Activated T-helper 1 cell treated with anti-CD3 and anti-CD28 coated beads, Interleukin-12 subunit alpha, Interleukin-12 subunit beta, Interleukin-2, Interleukin-4 antibody, amounts not matched to agents 30 ng/mL and 10 ng/mL and 1 ng/mL, durations not matched to agents 14 hours and 24 hours and 36 hours (primary cell): Measurements from ENCODE around the gene TRIM43B. TPM values are rescaled to one million over a fixed set of nuclear protein-coding genes. Genes with fewer than 3 reads are reported as not detected.
"Not testable (repeated sequence)": the region's sequence is repeated elsewhere in the genome, so short reads cannot be mapped to it uniquely, and the experiment has no call there.

Experiments used
- DNase-seq: peaks from one replicate; pipeline ENCODE4 v3.0.0; 2021; ENCODE audit warnings: low spot score
- H3K27ac Mint-ChIP-seq: one replicate; pipeline ENCODE4 v1.8.0; 2021; ENCODE audit warnings: mild to moderate bottlenecking, mixed read lengths
- H3K27me3 Mint-ChIP-seq: one replicate; pipeline ENCODE4 v1.8.0; 2022; ENCODE audit warnings: mild to moderate bottlenecking, moderate library complexity, mixed read lengths; ENCODE audit not compliant: insufficient read depth
- H3K36me3 Mint-ChIP-seq: one replicate; pipeline ENCODE4 v1.8.0; 2021; ENCODE audit warnings: low read depth, mixed read lengths
- H3K4me1 Mint-ChIP-seq: one replicate; pipeline ENCODE4 v1.8.0; 2021; ENCODE audit warnings: low read depth, mixed read lengths
- H3K4me3 Mint-ChIP-seq: one replicate; pipeline ENCODE4 v1.8.0; 2021; ENCODE audit warnings: mild to moderate bottlenecking, moderate library complexity, mixed read lengths
- H3K9me3 Mint-ChIP-seq: one replicate; pipeline ENCODE4 v1.8.0; 2021; ENCODE audit warnings: mixed read lengths
- intact Hi-C: fragments of 100-400 bp; cut with micrococcal nuclease; formaldehyde crosslinking; loops from one replicate; pipeline ENCODE4 v1.15.1; 2024
- total RNA-seq: library from RNA; stranded (reverse); gene quantifications from 2 replicates; pipeline ENCODE4 v1.2.3, GENCODE V29; 2022

TRIM43B gene
- total RNA-seq, 1 donor from 2014 or later: not detected

DNA sequence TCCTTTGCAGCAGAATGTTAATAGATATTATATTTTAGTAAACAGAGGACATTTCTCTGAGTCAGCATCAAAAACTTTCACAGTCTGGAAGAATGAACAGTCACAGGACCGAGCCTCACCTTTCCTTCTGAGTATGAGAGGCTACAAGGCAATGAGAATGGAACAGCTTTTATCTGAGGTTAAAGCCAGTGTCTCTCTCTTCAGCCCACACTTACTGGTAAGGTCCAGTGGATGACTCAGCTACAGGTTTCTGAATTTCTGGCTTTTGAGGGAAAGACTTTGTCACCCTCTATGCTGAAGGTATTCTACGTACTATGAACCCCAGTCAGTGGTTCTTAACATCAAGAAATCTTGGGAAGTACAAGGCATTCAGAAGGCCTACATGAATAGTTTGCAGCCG lies 9.5 kb downstream of the TRIM43B start:
- H3K4me1 Mint-ChIP-seq, H3K27me3 Mint-ChIP-seq, H3K36me3 Mint-ChIP-seq, H3K27ac Mint-ChIP-seq, H3K9me3 Mint-ChIP-seq, intact Hi-C loops, H3K4me3 Mint-ChIP-seq, DNase-seq: not testable (repeated sequence)

GRCh38 chr2:95467984-95468383 lies 16.6 kb downstream of the TRIM43B start:
- DNase-seq, H3K27ac Mint-ChIP-seq, H3K36me3 Mint-ChIP-seq, H3K27me3 Mint-ChIP-seq, H3K9me3 Mint-ChIP-seq, H3K4me1 Mint-ChIP-seq, H3K4me3 Mint-ChIP-seq, intact Hi-C loops: not testable (repeated sequence)

GRCh38 chr2:95466572-95466971 lies 18.0 kb downstream of the TRIM43B start:
- H3K4me3 Mint-ChIP-seq, H3K27me3 Mint-ChIP-seq, H3K4me1 Mint-ChIP-seq, DNase-seq, H3K36me3 Mint-ChIP-seq, H3K27ac Mint-ChIP-seq, intact Hi-C loops, H3K9me3 Mint-ChIP-seq: not testable (repeated sequence)

- DNase-seq, H3K4me3 Mint-ChIP-seq, H3K27me3 Mint-ChIP-seq, intact Hi-C loops, H3K4me1 Mint-ChIP-seq, H3K9me3 Mint-ChIP-seq, H3K27ac Mint-ChIP-seq, H3K36me3 Mint-ChIP-seq: not testable (repeated sequence)
Measured at GRCh38 chr2:95463292-95463691, 21.3 kb downstream of the TRIM43B start.

DNA sequence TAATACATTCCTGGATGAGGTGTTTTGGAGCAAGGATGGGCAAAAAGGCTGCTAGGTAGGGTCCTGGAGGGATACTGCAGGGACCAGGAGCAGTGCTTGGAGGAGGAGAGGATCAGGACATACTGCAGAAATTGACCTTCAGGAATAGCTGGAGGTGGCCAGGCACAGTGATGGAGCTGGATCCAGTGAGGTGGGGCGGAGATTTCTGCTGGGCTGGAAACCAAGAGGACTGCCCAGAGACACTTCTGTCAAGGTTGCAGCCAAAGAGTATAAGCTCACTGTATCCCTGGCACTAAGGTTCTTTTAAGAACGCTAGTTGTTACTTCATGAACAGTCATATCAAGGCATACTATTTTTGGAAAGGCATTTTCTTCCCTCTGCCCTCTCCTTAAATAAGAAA lies 39.2 kb downstream of the TRIM43B start:
- H3K27ac Mint-ChIP-seq, intact Hi-C loops, H3K9me3 Mint-ChIP-seq, H3K27me3 Mint-ChIP-seq, H3K36me3 Mint-ChIP-seq, H3K4me1 Mint-ChIP-seq, DNase-seq, H3K4me3 Mint-ChIP-seq: not testable (repeated sequence)

- H3K4me3 Mint-ChIP-seq, H3K9me3 Mint-ChIP-seq, H3K27ac Mint-ChIP-seq, H3K36me3 Mint-ChIP-seq, intact Hi-C loops, DNase-seq, H3K4me1 Mint-ChIP-seq, H3K27me3 Mint-ChIP-seq: not testable (repeated sequence)
Measured at GRCh38 chr2:95442474-95443099, 42.0 kb downstream of the TRIM43B start.

- H3K4me3 Mint-ChIP-seq, intact Hi-C loops, H3K9me3 Mint-ChIP-seq, H3K27me3 Mint-ChIP-seq, H3K36me3 Mint-ChIP-seq, H3K4me1 Mint-ChIP-seq, H3K27ac Mint-ChIP-seq, DNase-seq: not testable (repeated sequence)
Measured at GRCh38 chr2:95435872-95436209, 48.7 kb downstream of the TRIM43B start.

DNA sequence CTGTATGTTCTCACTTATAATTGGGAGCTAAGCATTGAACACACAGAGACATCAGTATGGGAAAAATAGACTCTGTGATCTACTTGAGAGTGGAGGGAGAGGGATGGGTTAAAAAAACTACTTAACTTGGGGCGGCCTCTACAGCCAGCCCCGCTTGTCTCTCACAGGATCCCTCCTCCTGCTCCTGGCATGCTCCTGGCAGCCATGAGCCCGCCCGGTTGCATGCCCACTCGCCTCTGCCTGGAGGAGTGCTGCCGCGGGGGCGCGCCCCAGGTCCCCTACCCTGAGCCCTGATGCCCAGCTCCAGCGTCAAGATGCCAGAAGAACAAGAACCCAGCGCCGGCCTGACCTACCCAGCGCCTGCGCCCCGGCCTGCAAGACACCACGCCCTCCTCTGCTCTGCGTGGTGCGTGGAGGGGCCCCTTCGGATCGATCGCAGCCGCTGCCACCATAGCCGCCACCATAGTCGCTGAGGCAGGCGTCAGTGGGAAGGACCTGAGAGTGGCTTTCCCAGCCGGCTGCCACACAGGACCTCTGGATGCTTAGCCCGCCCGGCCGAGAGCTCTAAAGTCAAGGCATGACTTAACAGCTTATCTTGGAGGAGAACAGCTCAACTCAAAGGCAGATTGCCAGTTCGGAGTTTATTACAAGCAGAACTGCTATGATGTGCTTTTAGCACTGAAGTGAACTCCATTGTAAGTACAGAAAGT lies 49.2 kb downstream of the TRIM43B start:
- intact Hi-C loops, H3K4me3 Mint-ChIP-seq, H3K9me3 Mint-ChIP-seq: not testable (repeated sequence)

DNA sequence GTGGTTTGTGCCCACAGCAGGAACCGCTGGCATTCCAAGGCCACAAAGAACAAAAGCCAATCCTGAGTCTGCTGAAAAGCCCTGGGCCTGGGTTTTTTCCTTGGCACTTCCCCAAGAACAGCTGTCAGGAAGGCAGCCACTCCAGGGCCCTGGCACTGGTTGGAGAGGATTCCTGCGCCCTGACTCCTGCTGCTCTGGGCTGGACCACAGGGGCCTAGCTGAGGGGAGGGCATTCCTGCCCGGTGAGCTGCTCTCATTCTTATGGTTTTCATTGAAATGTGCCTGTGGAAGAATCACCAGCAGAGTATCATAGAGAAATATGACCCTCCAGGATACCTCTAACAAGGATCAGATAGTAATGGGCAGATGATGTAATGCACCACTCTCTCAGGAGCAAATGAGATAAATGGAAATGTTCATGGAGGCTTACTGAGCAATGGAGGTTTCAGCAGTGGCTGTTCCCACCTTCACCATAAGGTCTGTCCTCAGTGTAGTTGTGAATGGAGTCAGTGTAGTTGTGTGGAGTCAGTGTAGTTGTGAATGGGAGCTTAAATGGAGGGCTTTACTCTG lies 50.0 kb downstream of the TRIM43B start:
- H3K27ac Mint-ChIP-seq, H3K36me3 Mint-ChIP-seq, H3K4me1 Mint-ChIP-seq, DNase-seq, H3K9me3 Mint-ChIP-seq, H3K4me3 Mint-ChIP-seq, intact Hi-C loops, H3K27me3 Mint-ChIP-seq: not testable (repeated sequence)

More for the DNA sequence above, 49.2 kb downstream of the TRIM43B start:
- DNase-seq, H3K36me3 Mint-ChIP-seq, H3K27ac Mint-ChIP-seq, H3K4me1 Mint-ChIP-seq, H3K27me3 Mint-ChIP-seq: not testable (repeated sequence)

GRCh38 chr2:95433973-95434372 lies 50.6 kb downstream of the TRIM43B start:
- DNase-seq, H3K36me3 Mint-ChIP-seq, H3K4me1 Mint-ChIP-seq, H3K9me3 Mint-ChIP-seq, H3K27me3 Mint-ChIP-seq, H3K4me3 Mint-ChIP-seq, H3K27ac Mint-ChIP-seq, intact Hi-C loops: not testable (repeated sequence)

GRCh38 chr2:95433373-95433772 lies 51.2 kb downstream of the TRIM43B start:
- intact Hi-C loops, H3K27me3 Mint-ChIP-seq, H3K4me3 Mint-ChIP-seq, H3K9me3 Mint-ChIP-seq, H3K36me3 Mint-ChIP-seq, H3K4me1 Mint-ChIP-seq, DNase-seq, H3K27ac Mint-ChIP-seq: not testable (repeated sequence)

GRCh38 chr2:95429748-95430467 lies 54.6 kb downstream of the TRIM43B start:
- intact Hi-C loops, H3K27ac Mint-ChIP-seq: not testable (repeated sequence)

GRCh38 chr2:95427196-95427867 lies 57.2 kb downstream of the TRIM43B start:
- H3K9me3 Mint-ChIP-seq, DNase-seq, intact Hi-C loops, H3K27me3 Mint-ChIP-seq, H3K4me3 Mint-ChIP-seq, H3K4me1 Mint-ChIP-seq, H3K27ac Mint-ChIP-seq, H3K36me3 Mint-ChIP-seq: not testable (repeated sequence)

More at GRCh38 chr2:95429748-95430467, 54.6 kb downstream of the TRIM43B start:
- H3K36me3 Mint-ChIP-seq, H3K9me3 Mint-ChIP-seq, H3K27me3 Mint-ChIP-seq, DNase-seq, H3K4me3 Mint-ChIP-seq, H3K4me1 Mint-ChIP-seq: not testable (repeated sequence)
